Astrocyte (in vitro differentiated cells and primary cell): ENCODE data around the gene CAMK1D. TPM values are rescaled to one million over a fixed set of nuclear protein-coding genes. Genes with fewer than 3 reads are reported as not detected.

ENCODE experiments used
- DNase-seq: peaks from one replicate; pipeline ENCODE4 v3.0.0-alpha.2; 2010; ENCODE audit warnings: low read depth
- FAIRE-seq: peaks from 2 replicates; lab custom pipeline; 2011; peaks lifted over from hg19 to GRCh38; lab: Jason Lieb, UNC
- H2AFZ ChIP-seq: 2 replicates; pipeline ENCODE4 v1.6.0; 2012; ENCODE audit warnings: low read depth, low read length, inconsistent platforms
- H3K27ac ChIP-seq: 2 replicates; pipeline ENCODE4 v1.5.1; 2011; ENCODE audit warnings: low read depth, low read length, inconsistent platforms
- H3K27me3 ChIP-seq: 2 replicates; pipeline ENCODE4 v1.6.0; 2011; ENCODE audit warnings: low read length, inconsistent platforms; ENCODE audit not compliant: insufficient read depth
- H3K36me3 ChIP-seq: 2 replicates; pipeline ENCODE4 v1.5.1; 2011; ENCODE audit warnings: low read length, inconsistent platforms; ENCODE audit not compliant: insufficient read depth
- H3K4me1 ChIP-seq: 2 replicates; pipeline ENCODE4 v1.5.1; 2011; ENCODE audit warnings: low read length, inconsistent platforms; ENCODE audit not compliant: insufficient read depth
- H3K4me2 ChIP-seq: 2 replicates; pipeline ENCODE4 v1.6.0; 2012; ENCODE audit warnings: low read length, inconsistent platforms
- H3K4me3 ChIP-seq: 2 replicates; pipeline ENCODE4 v1.5.1; 2011; ENCODE audit warnings: low read depth, mild to moderate bottlenecking, low read length, inconsistent platforms; ENCODE audit not compliant: insufficient read depth
- H3K79me2 ChIP-seq: 2 replicates; pipeline ENCODE4 v1.6.0; 2012; ENCODE audit warnings: mild to moderate bottlenecking, low read length, inconsistent platforms; ENCODE audit not compliant: insufficient read depth
- H3K9ac ChIP-seq: 2 replicates; pipeline ENCODE4 v1.6.0; 2012; ENCODE audit warnings: mild to moderate bottlenecking, low read length, inconsistent platforms
- H3K9me3 ChIP-seq: 2 replicates; pipeline ENCODE4 v1.5.1; 2012; ENCODE audit warnings: low read depth, mild to moderate bottlenecking, low read length, inconsistent platforms; ENCODE audit not compliant: insufficient read depth
- H4K20me1 ChIP-seq: 2 replicates; pipeline ENCODE4 v1.6.0; 2012; ENCODE audit warnings: low read length, inconsistent platforms; ENCODE audit not compliant: insufficient read depth
- H3K27ac Mint-ChIP-seq: one replicate; pipeline ENCODE4 v1.8.0; 2021; ENCODE audit warnings: mild to moderate bottlenecking, mixed read lengths; ENCODE audit not compliant: unreplicated experiment
- H3K27me3 Mint-ChIP-seq: one replicate; pipeline ENCODE4 v1.8.0; 2021; ENCODE audit warnings: low read depth, mixed read lengths; ENCODE audit not compliant: unreplicated experiment
- H3K36me3 Mint-ChIP-seq: one replicate; pipeline ENCODE4 v1.8.0; 2021; ENCODE audit warnings: low read depth, mixed read lengths; ENCODE audit not compliant: unreplicated experiment
- H3K4me1 Mint-ChIP-seq: one replicate; pipeline ENCODE4 v1.8.0; 2021; ENCODE audit warnings: low read depth, mixed read lengths; ENCODE audit not compliant: unreplicated experiment
- H3K4me3 Mint-ChIP-seq: one replicate; pipeline ENCODE4 v1.8.0; 2021; ENCODE audit warnings: mild to moderate bottlenecking, moderate library complexity, mixed read lengths; ENCODE audit not compliant: unreplicated experiment
- H3K9me3 Mint-ChIP-seq: one replicate; pipeline ENCODE4 v1.8.0; 2021; ENCODE audit warnings: mild to moderate bottlenecking, mixed read lengths; ENCODE audit not compliant: unreplicated experiment
- EZH2 ChIP-seq: IDR thresholded peaks from 2 replicates; pipeline ENCODE4 v1.6.1; 2012; ENCODE audit warnings: mild to moderate bottlenecking, low read length, inconsistent platforms; ENCODE audit not compliant: insufficient read depth
- total RNA-seq: library from RNA; stranded (reverse); gene quantifications from 2 replicates; pipeline ENCODE4 v1.2.1, GENCODE V29; 2021
- TF ChIP-seq, protein P1 (sequence below): IDR thresholded peaks from 2 replicates; pipeline ENCODE4 v1.5.1; 2011; ENCODE audit warnings: low read depth, mild to moderate bottlenecking, inconsistent platforms, low read length, moderate library complexity; ENCODE audit not compliant: insufficient read depth

Gene CAMK1D
- total RNA-seq, 1 donor from 2014 or later: 23.6 TPM

- no peaks in the 10 kb centered on the region for H3K36me3 ChIP-seq
- DNase-seq: no peak
- H3K4me1 ChIP-seq: peaks cover 21% of the 10 kb centered on the region
- no peak for FAIRE-seq
- Mint-ChIP-seq H3K27me3 (no peaks in the 10 kb centered on the region), H3K36me3 (no peaks in the 10 kb centered on the region), H3K27ac (no peak overlapping the region), H3K9me3 (no peaks in the 10 kb centered on the region), H3K4me3 (no peak overlapping the region), H3K4me1 (peaks cover 21% of the 10 kb centered on the region)
- TF ChIP-seq, protein P1, sequence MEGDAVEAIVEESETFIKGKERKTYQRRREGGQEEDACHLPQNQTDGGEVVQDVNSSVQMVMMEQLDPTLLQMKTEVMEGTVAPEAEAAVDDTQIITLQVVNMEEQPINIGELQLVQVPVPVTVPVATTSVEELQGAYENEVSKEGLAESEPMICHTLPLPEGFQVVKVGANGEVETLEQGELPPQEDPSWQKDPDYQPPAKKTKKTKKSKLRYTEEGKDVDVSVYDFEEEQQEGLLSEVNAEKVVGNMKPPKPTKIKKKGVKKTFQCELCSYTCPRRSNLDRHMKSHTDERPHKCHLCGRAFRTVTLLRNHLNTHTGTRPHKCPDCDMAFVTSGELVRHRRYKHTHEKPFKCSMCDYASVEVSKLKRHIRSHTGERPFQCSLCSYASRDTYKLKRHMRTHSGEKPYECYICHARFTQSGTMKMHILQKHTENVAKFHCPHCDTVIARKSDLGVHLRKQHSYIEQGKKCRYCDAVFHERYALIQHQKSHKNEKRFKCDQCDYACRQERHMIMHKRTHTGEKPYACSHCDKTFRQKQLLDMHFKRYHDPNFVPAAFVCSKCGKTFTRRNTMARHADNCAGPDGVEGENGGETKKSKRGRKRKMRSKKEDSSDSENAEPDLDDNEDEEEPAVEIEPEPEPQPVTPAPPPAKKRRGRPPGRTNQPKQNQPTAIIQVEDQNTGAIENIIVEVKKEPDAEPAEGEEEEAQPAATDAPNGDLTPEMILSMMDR: no peak
- no peak for TF ChIP-seq EZH2
- H3K9me3 ChIP-seq: no peaks in the 10 kb centered on the region
- H4K20me1 ChIP-seq: no peaks in the 10 kb centered on the region
- no peaks in the 10 kb centered on the region for H3K27me3 ChIP-seq
- H3K9ac ChIP-seq: peak overlapping the region; percentile 65
- H3K27ac ChIP-seq: peak overlapping the region; percentile 85
- H3K79me2 ChIP-seq: no peaks in the 10 kb centered on the region
- H2AFZ ChIP-seq: no peak overlapping the region
- H3K4me3 ChIP-seq: no peak overlapping the region
- peak overlapping the region; percentile 66 for H3K4me2 ChIP-seq
Observed at GRCh38 chr10:12719365-12719764, 370.0 kb downstream of the CAMK1D start.

- TF ChIP-seq, protein P1: no peak
- TF ChIP-seq EZH2: no peak
- H3K36me3 ChIP-seq: no peaks in the 10 kb centered on the region
Observed at GRCh38 chr10:12720217-12720981, 371.1 kb downstream of the CAMK1D start.

DNA sequence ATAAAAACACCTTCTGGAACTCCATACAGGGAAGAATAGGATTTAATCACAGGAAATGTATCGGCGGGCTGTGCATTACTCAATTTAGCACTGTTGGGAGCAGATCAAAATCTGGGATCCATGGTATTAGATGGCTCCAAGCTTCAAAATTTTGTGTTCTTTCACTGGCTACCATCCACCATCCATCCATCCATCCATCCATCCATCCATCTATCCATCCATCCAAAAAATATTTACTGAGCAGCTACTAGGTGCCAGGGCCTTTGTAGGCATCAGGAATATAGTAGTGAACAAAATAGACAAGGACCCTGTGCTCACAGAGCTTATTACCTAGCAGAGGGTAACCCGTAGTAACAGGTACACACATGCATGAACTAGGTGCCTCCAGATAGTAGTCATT, 372.0 kb downstream of the CAMK1D start:
- Mint-ChIP-seq H3K4me1 (peaks cover 23% of the 10 kb centered on the region), H3K4me3 (no peak overlapping the region), H3K36me3 (no peaks in the 10 kb centered on the region), H3K9me3 (no peaks in the 10 kb centered on the region), H3K27ac (no peak overlapping the region), H3K27me3 (no peaks in the 10 kb centered on the region)
- H4K20me1 ChIP-seq: no peaks in the 10 kb centered on the region
- H3K4me3 ChIP-seq: no peak overlapping the region
- no peaks in the 10 kb centered on the region for H3K9me3 ChIP-seq
- no peak overlapping the region for H3K9ac ChIP-seq
- FAIRE-seq: no peak
- no peak overlapping the region for H2AFZ ChIP-seq
- H3K4me2 ChIP-seq: peak overlapping the region; percentile 66
- peaks cover 21% of the 10 kb centered on the region for H3K4me1 ChIP-seq
- H3K79me2 ChIP-seq: no peaks in the 10 kb centered on the region
- no peaks in the 10 kb centered on the region for H3K36me3 ChIP-seq
- no peak for DNase-seq
- H3K27me3 ChIP-seq: no peaks in the 10 kb centered on the region
- H3K27ac ChIP-seq: peak overlapping the region; percentile 85
- TF ChIP-seq, protein P1: no peak
- TF ChIP-seq EZH2: no peak

More at GRCh38 chr10:12720217-12720981, 371.1 kb downstream of the CAMK1D start:
- Histone ChIP-seq H4K20me1 (no peaks in the 10 kb centered on the region), H3K4me1 (peaks cover 21% of the 10 kb centered on the region), H3K27me3 (no peaks in the 10 kb centered on the region), H2AFZ (no peak overlapping the region), H3K4me3 (no peak overlapping the region), H3K9me3 (no peaks in the 10 kb centered on the region), H3K4me2 (peak overlapping the region; percentile 66), H3K27ac (peak overlapping the region; percentile 85), H3K79me2 (no peaks in the 10 kb centered on the region), H3K9ac (peak overlapping the region; percentile 65)
- H3K36me3 Mint-ChIP-seq: no peaks in the 10 kb centered on the region
- H3K27ac Mint-ChIP-seq: peak overlapping the region; percentile 38
- FAIRE-seq (no peak), DNase-seq (peak; percentile 99)
- no peaks in the 10 kb centered on the region for H3K9me3 Mint-ChIP-seq
- H3K27me3 Mint-ChIP-seq: no peaks in the 10 kb centered on the region
- peaks cover 23% of the 10 kb centered on the region for H3K4me1 Mint-ChIP-seq
- H3K4me3 Mint-ChIP-seq: no peak overlapping the region
